Transverse colon (tissue), 4 donors: Measurements from ENCODE around the gene ZIC4. TPM values are rescaled to one million over a fixed set of nuclear protein-coding genes. Genes with fewer than 3 reads are reported as not detected.

Experiments used
- DNase-seq: peaks from one replicate; pipeline ENCODE4 v3.0.0-alpha.2; 2019
- H3K27ac ChIP-seq, 4 donors: fragments of 200-600 bp; sonication (generic); 2 replicates each; pipeline ENCODE4 v1.5.1; 2016 to 2018; ENCODE audit warnings: inconsistent platforms in 4 of 4
- H3K27me3 ChIP-seq: fragments of 200-600 bp; sonication (generic); 2 replicates; pipeline ENCODE4 v1.5.1; 2017; ENCODE audit warnings: inconsistent platforms
- H3K36me3 ChIP-seq, 4 donors: fragments of 200-600 bp; sonication (generic); 2 replicates each; pipeline ENCODE4 v1.5.1; 2017 to 2019; ENCODE audit warnings: inconsistent platforms in 4 of 4
- H3K4me1 ChIP-seq, 4 donors: fragments of 200-600 bp; sonication (generic); 2 replicates each; pipeline ENCODE4 v1.5.1; 2017 to 2020; ENCODE audit warnings: inconsistent platforms in 4 of 4
- H3K4me3 ChIP-seq, 4 donors: fragments of 200-600 bp; sonication (generic); 1 replicate in 1 of 4; 2 replicates in 3 of 4; pipeline versions ENCODE4 v1.5.1 to v1.6.1; 2017 to 2019; ENCODE audit warnings: inconsistent platforms in 4 of 4
- H3K9me3 ChIP-seq, 2 donors: fragments of 200-600 bp; sonication (generic); 2 replicates each; pipeline ENCODE4 v1.5.1; 2017 to 2019; ENCODE audit warnings: inconsistent platforms in 2 of 2
- EP300 ChIP-seq: sonication (generic); formaldehyde crosslinking; IDR thresholded peaks from one replicate; pipeline ENCODE4 v1.6.1; 2017; ENCODE audit warnings: antibody characterized with exemption, low read depth
- POLR2A ChIP-seq: fragments of 450-650 bp; IDR thresholded peaks from one replicate; pipeline ENCODE4 v1.6.1; 2016; ENCODE audit warnings: antibody characterized with exemption, mild to moderate bottlenecking, moderate library complexity
- POLR2AphosphoS5 ChIP-seq, 3 donors: sonication (generic); formaldehyde crosslinking; IDR thresholded peaks; one replicate each; pipeline ENCODE4 v1.6.1; 2016; ENCODE audit warnings: antibody characterized with exemption in 3 of 3
- WGBS, 2 donors: methylation state at CpG; one replicate each; pipeline ENCODE4 v1.1.5; 2018; ENCODE audit warnings: low coverage in 1 of 2; 5-methylcytosine and 5-hydroxymethylcytosine counted together
- in situ Hi-C, 4 donors: fragments of 200-750 bp; cut with MboI; loops; one replicate each; pipeline versions ENCODE4 v1.15.0 to v1.15.1; 2017; ENCODE audit warnings: low sequenced_read_pairs in 3 of 4, low pct_ligation_motif_present in 1 of 4, low pct_unique_long_range_greater_than_20kb in 1 of 4
- intact Hi-C: fragments of 100-400 bp; cut with DNase I; formaldehyde crosslinking; loops from one replicate; pipeline ENCODE4 v1.15.1; 2023; ENCODE audit warnings: low total_unique reads
- total RNA-seq, 4 donors: library from RNA; depleted of rRNA; stranded (reverse); fragments of >200 nt; gene quantifications; one replicate each; pipeline ENCODE4 v1.1.0, GENCODE V29; 2016
- TF ChIP-seq, protein P1 (sequence below), 5 experiments: fragments of 200-600 bp in 3 of 5; fragments of 450-650 bp in 2 of 5; sonication (generic) in 3 of 5; IDR thresholded peaks; 1 replicate in 2 of 5; 2 replicates in 3 of 5; pipeline ENCODE4 v1.5.1; 2016 to 2017; ENCODE audit warnings: antibody characterized with exemption in 5 of 5, inconsistent platforms in 3 of 5, mild to moderate bottlenecking in 2 of 5, moderate library complexity in 1 of 5

The ZIC4 gene
- total RNA-seq, 4 donors from 2014 or later, result not detected

DNA sequence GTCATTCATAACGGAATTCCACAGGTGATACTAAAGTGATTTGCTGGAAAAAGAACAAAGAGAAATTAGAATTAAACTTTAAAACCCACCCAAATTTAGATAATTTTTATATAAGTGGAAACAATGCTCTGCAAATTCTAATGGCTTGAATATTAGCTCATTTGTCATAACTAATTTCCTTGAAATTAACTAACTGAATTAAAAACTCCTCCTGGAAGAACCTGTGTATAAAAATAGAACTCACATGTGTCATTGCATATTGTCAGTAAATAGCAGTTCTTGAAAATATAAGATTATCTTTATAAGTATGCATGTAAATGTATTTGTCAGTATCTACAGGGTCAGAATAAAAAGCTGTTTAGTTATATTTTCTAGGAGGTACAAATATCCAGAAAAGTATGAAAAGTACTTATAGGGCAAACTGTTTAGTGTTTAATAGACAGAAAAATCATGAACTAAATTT lies 19.1 kb upstream of the ZIC4 start:
- Histone ChIP-seq H3K9me3 (no peaks in the 10 kb centered on the region), H3K4me1 (peaks cover 0 to 7% (median 0%) of the 10 kb centered on the region in 4 donors), H3K27ac (no peak overlapping the region), H3K27me3 (peaks cover 89% of the 10 kb centered on the region), H3K36me3 (no peaks in the 10 kb centered on the region), H3K4me3 (no peak overlapping the region)
- in situ Hi-C loops (no loop called here), intact Hi-C loops (no loop called here)
- WGBS, 2 donors, result 13 to 25% methylated on average over 1 of the region's 1 CpG
- no peak for DNase-seq
- TF ChIP-seq, protein P1, sequence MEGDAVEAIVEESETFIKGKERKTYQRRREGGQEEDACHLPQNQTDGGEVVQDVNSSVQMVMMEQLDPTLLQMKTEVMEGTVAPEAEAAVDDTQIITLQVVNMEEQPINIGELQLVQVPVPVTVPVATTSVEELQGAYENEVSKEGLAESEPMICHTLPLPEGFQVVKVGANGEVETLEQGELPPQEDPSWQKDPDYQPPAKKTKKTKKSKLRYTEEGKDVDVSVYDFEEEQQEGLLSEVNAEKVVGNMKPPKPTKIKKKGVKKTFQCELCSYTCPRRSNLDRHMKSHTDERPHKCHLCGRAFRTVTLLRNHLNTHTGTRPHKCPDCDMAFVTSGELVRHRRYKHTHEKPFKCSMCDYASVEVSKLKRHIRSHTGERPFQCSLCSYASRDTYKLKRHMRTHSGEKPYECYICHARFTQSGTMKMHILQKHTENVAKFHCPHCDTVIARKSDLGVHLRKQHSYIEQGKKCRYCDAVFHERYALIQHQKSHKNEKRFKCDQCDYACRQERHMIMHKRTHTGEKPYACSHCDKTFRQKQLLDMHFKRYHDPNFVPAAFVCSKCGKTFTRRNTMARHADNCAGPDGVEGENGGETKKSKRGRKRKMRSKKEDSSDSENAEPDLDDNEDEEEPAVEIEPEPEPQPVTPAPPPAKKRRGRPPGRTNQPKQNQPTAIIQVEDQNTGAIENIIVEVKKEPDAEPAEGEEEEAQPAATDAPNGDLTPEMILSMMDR (IDR thresholded peaks at IDR 0.05), result no peak
- TF ChIP-seq POLR2A, result no peak
- TF ChIP-seq POLR2AphosphoS5 (IDR thresholded peaks at IDR 0.05), result no peak

DNA sequence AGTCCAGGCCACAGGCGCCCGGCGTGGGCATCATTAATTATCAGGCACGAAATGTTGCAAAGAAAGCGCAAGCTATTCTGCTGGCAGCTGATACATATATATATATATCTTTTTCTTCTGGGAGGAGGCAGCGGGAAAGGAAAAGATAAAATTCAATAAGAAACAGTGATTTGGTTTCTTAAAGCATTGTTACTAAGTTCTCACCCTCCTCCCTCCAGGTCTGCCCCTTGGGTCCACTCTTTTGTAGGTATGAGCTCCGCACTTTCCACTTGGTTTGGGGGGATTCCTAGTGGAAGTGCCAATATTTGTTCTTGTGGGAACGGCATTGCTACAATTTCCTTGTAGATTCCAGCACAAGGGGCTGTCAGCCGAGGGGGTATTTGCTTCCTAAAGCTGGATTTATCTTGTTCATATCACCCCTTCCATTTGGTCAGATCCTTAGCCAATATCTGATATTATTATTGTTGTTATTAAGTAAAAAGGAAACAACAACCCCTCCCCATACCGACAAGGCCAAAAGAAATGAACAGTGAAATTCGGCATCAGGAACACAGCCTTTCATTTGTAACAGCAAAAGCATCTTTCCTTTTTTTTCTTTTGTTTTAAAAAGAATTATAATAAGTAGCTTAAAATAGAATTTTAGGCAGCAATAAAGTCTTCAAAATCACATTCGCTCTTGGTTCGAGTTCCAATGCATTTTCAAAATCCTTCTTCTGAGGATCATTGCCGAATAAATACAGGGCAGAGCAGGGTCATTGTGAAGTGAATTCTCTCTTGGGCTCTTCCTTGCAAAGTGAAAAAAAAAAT lies 18.4 kb upstream of the ZIC4 start:
- Histone ChIP-seq H3K27me3 (peaks cover 94% of the 10 kb centered on the region), H3K4me3 (no peak overlapping the region), H3K27ac (no peak overlapping the region), H3K4me1 (peaks cover 0 to 7% (median under 1%) of the 10 kb centered on the region in 4 donors), H3K9me3 (no peaks in the 10 kb centered on the region), H3K36me3 (no peaks in the 10 kb centered on the region)
- intact Hi-C loops, result no loop called here
- in situ Hi-C loops, result no loop called here
- 19 to 26% methylated on average over 8 to 14 of the region's 14 CpGs for WGBS, 2 donors
- no peak for DNase-seq
- no peak for TF ChIP-seq POLR2AphosphoS5 (IDR thresholded peaks at IDR 0.05)
- TF ChIP-seq, protein P1 (IDR thresholded peaks at IDR 0.05), result no peak
- no peak for TF ChIP-seq POLR2A
- no peak for TF ChIP-seq EP300

DNA sequence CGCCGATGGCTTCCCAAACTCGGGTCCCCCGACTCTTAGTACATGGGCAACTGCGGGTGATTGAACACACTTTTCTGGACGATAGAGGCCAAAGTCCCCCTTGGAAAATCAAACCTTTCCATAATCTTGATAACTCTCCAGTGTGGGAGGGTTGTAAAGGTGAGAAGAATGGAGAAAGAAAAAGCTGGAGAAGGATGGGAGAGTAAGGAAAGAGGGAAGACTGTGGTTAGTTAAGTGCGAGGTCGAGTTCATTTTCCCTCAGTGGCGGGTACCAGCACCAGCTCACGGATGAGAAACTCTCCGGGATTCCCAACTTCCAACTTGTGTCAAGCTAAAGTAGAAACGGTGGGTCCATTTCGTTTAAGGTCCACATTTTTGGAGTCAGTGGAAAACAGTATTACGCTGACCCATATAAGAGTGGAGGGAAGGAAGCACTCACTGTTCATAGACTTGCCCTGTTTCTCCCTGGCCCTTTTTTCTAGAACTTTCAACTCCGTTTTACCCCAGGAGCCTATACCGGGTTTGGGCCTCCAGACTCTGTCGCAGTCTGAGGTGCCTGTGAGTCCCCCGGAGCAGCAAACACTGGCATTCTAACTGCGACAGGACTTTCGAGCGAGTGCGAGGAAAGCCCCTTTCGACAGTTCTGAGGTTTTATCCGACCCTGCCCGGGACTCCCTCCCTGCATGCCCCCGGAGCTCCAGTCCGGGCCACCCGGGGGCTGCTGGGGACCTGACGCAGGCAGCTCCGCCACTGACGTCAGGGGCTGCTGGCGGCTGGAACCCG lies 17.6 kb upstream of the ZIC4 start:
- no peaks in the 10 kb centered on the region for H3K9me3 ChIP-seq
- no peak for DNase-seq

GRCh38 chr3:147423537-147423797 lies 17.1 kb upstream of the ZIC4 start:
- intact Hi-C loops, result no loop called here
- 6 to 12% methylated on average over 3 of the region's 3 CpGs for WGBS, 2 donors

More for the DNA sequence above, 17.6 kb upstream of the ZIC4 start:
- Histone ChIP-seq H3K4me1 (peaks cover 4 to 14% (median 7%) of the 10 kb centered on the region in 4 donors), H3K27ac (no peak overlapping the region), H3K4me3 (no peak overlapping the region), H3K27me3 (peaks cover 94% of the 10 kb centered on the region), H3K36me3 (no peaks in the 10 kb centered on the region)
- 19 to 27% methylated on average over 10 to 32 of the region's 33 CpGs for WGBS, 2 donors
- intact Hi-C loops, result no loop called here
- in situ Hi-C loops, result no loop called here
- TF ChIP-seq, protein P1 (IDR thresholded peaks at IDR 0.05), result no peak
- no peak for TF ChIP-seq EP300
- no peak for TF ChIP-seq POLR2A
- TF ChIP-seq POLR2AphosphoS5 (IDR thresholded peaks at IDR 0.05), result no peak

More at GRCh38 chr3:147423537-147423797, 17.1 kb upstream of the ZIC4 start:
- Histone ChIP-seq H3K27ac (no peak overlapping the region), H3K4me3 (no peak overlapping the region), H3K27me3 (peaks cover 98% of the 10 kb centered on the region), H3K9me3 (no peaks in the 10 kb centered on the region), H3K4me1 (peaks cover 4 to 17% (median 9%) of the 10 kb centered on the region in 4 donors), H3K36me3 (no peaks in the 10 kb centered on the region)
- TF ChIP-seq EP300 (no peak), POLR2AphosphoS5 (IDR thresholded peaks at IDR 0.05) (no peak), POLR2A (no peak)
- TF ChIP-seq, protein P1 (IDR thresholded peaks at IDR 0.05), result no peak
- no peak for DNase-seq
- in situ Hi-C loops, result no loop called here
